Endothelial cell of umbilical vein (primary cell): ENCODE data around the gene GRIA3. TPM values are rescaled to one million over a fixed set of nuclear protein-coding genes. Genes with fewer than 3 reads are reported as not detected.

Source experiments
- BruUV-seq: library from RNA; stranded (reverse); fragments of 400-500 nt; replicated peaks from 2 replicates; lab custom pipeline; 2021; lab: Mats Ljungman, UMichigan
- CTCF ChIA-PET: fragments of 300-600, 350-600 bp; sonication (Branson Sonifier 250); formaldehyde crosslinking; loops from one replicate; lab custom pipeline; 2021; ENCODE audit warnings: antibody characterized with exemption, inconsistent platforms; lab: Charles Lee
- POLR2A ChIA-PET: fragments of 300-600, 350-600 bp; sonication (Branson Sonifier 250); formaldehyde crosslinking; loops from one replicate; lab custom pipeline; 2021; ENCODE audit warnings: antibody characterized with exemption, inconsistent platforms; lab: Charles Lee
- DNase-seq: peaks from one replicate; pipeline ENCODE4 v3.0.0-alpha.2; 2011; ENCODE audit warnings: low read depth, low spot score
- FAIRE-seq: peaks from 2 replicates; lab custom pipeline; 2011; peaks lifted over from hg19 to GRCh38; lab: Jason Lieb, UNC
- H2AFZ ChIP-seq: 2 replicates; pipeline ENCODE4 v1.6.0; 2012; ENCODE audit warnings: low read depth, low read length, control low read depth, inconsistent platforms
- H3K27ac ChIP-seq: 2 replicates; pipeline ENCODE4 v1.5.1; 2011; ENCODE audit warnings: low read depth, mild to moderate bottlenecking, control low read depth, low read length, moderate library complexity; ENCODE audit not compliant: insufficient read depth
- H3K27me3 ChIP-seq, 2 experiments: 2 replicates each; pipeline versions ENCODE4 v1.6.0 to v1.6.1; 2011; ENCODE audit warnings: low read length in 2 of 2, mixed read lengths in 1 of 2; ENCODE audit not compliant: control insufficient read depth in 2 of 2, insufficient read depth in 2 of 2
- H3K36me3 ChIP-seq, 2 experiments: 2 replicates in 1 of 2; 3 replicates in 1 of 2; pipeline ENCODE4 v1.5.1; 2011; ENCODE audit warnings: low read length in 2 of 2, mild to moderate bottlenecking in 1 of 2, moderate library complexity in 1 of 2; ENCODE audit not compliant: control insufficient read depth in 2 of 2, insufficient read depth in 2 of 2; ENCODE audit errors: extremely low read depth in 1 of 2
- H3K4me1 ChIP-seq: 3 replicates; pipeline ENCODE4 v1.5.1; 2011; ENCODE audit warnings: mild to moderate bottlenecking, low read length; ENCODE audit not compliant: control insufficient read depth, insufficient read depth; ENCODE audit errors: extremely low read depth
- H3K4me2 ChIP-seq: 2 replicates; pipeline ENCODE4 v1.6.1; 2011; ENCODE audit warnings: low read length, control low read depth, mixed read lengths; ENCODE audit not compliant: insufficient read depth
- H3K4me3 ChIP-seq, 3 experiments: fragments of 200-600 bp in 1 of 3; sonication (generic), shearing (Covaris generic) in 1 of 3; replicated peaks in 1 of 3; 2 replicates each; pipeline ENCODE4 v1.5.1; 2011 to 2016; ENCODE audit warnings: control low read depth in 3 of 3, low read length in 3 of 3, mild to moderate bottlenecking in 2 of 3, inconsistent platforms in 1 of 3, low read depth in 1 of 3, moderate library complexity in 1 of 3; ENCODE audit not compliant: insufficient read depth in 1 of 3
- H3K79me2 ChIP-seq: 2 replicates; pipeline ENCODE4 v1.6.0; 2012; ENCODE audit warnings: low read length, inconsistent platforms; ENCODE audit not compliant: control insufficient read depth, insufficient read depth
- H3K9ac ChIP-seq: replicated peaks from 2 replicates; pipeline ENCODE3; 2011; ENCODE audit warnings: low read length, control low read depth; ENCODE audit not compliant: insufficient read depth; ENCODE audit errors: extremely low read depth
- H3K9me1 ChIP-seq: replicated peaks from 3 replicates; pipeline ENCODE4 v1.6.0; 2011; ENCODE audit warnings: mild to moderate bottlenecking, low read length; ENCODE audit not compliant: control insufficient read depth, insufficient read depth; ENCODE audit errors: extremely low read depth
- H3K9me3 ChIP-seq: replicated peaks from 2 replicates; pipeline ENCODE4 v1.5.1; 2012; ENCODE audit warnings: low read length, inconsistent platforms; ENCODE audit not compliant: control insufficient read depth, insufficient read depth
- H4K20me1 ChIP-seq: replicated peaks from 2 replicates; pipeline ENCODE3; 2011; ENCODE audit warnings: mild to moderate bottlenecking, low read length; ENCODE audit not compliant: control insufficient read depth, insufficient read depth; ENCODE audit errors: extremely low read depth
- CTCF ChIP-seq, 2 donors: IDR thresholded peaks; 1 replicate in 1 of 2; 2 replicates in 1 of 2; pipeline ENCODE4 v1.5.1; 2011; ENCODE audit warnings: low read length in 2 of 2, mild to moderate bottlenecking in 2 of 2, moderate library complexity in 2 of 2, control low read depth in 1 of 2, inconsistent platforms in 1 of 2, low read depth in 1 of 2; ENCODE audit not compliant: insufficient read depth in 1 of 2; ENCODE audit errors: extremely low read depth in 1 of 2
- EZH2 ChIP-seq: IDR thresholded peaks from 2 replicates; pipeline ENCODE4 v1.6.1; 2012; ENCODE audit warnings: borderline replicate concordance, low read depth, mild to moderate bottlenecking, moderate library complexity, low read length, inconsistent platforms; ENCODE audit not compliant: severe bottlenecking
- FOS ChIP-seq: IDR thresholded peaks from 2 replicates; pipeline ENCODE4 v1.6.1; 2011; ENCODE audit warnings: mild to moderate bottlenecking, low read length, moderate library complexity, borderline replicate concordance; ENCODE audit not compliant: insufficient read depth
- GATA2 ChIP-seq: IDR thresholded peaks from 2 replicates; pipeline ENCODE4 v1.7.0; 2011; ENCODE audit warnings: low read depth, mild to moderate bottlenecking, moderate library complexity, mixed read lengths, low read length; ENCODE audit not compliant: insufficient read length, insufficient read depth
- JUN ChIP-seq: IDR thresholded peaks from 2 replicates; pipeline ENCODE4 v1.6.1; 2011; ENCODE audit warnings: borderline replicate concordance, low read depth; ENCODE audit not compliant: insufficient read length, insufficient read depth
- MAX ChIP-seq: IDR thresholded peaks from 2 replicates; pipeline ENCODE4 v1.6.1; 2011; ENCODE audit not compliant: insufficient read depth, insufficient read length
- MYC ChIP-seq: IDR thresholded peaks from one replicate; pipeline ENCODE4 v1.6.1; 2011; ENCODE audit warnings: mild to moderate bottlenecking, low read depth, low read length
- POLR2A ChIP-seq: IDR thresholded peaks from 2 replicates; pipeline ENCODE4 v1.6.1; 2012; ENCODE audit warnings: low read depth, mild to moderate bottlenecking, control low read depth, low read length
- POLR2AphosphoS5 ChIP-seq: IDR thresholded peaks from 2 replicates; pipeline ENCODE4 v1.6.1; 2012; ENCODE audit warnings: low read depth, mild to moderate bottlenecking, control low read depth, low read length, moderate library complexity; ENCODE audit not compliant: insufficient read depth
- dilution Hi-C: fragments of 300-500 bp; cut with MboI; formaldehyde crosslinking; loops from one replicate; pipeline ENCODE4 v1.15.0; 2019; ENCODE audit warnings: low sequenced_read_pairs; ENCODE audit not compliant: extremely low pct_ligation_motif_present
- intact Hi-C: fragments of 100-400 bp; cut with micrococcal nuclease; formaldehyde crosslinking; loops from one replicate; pipeline ENCODE4 v1.10.0; 2022
- polyA plus RNA-seq, 4 experiments: library from polyadenylated mRNA; depleted of rRNA in 3 of 4; stranded (reverse) in 3 of 4; unstranded in 1 of 4; fragments of >200 nt; gene quantifications; 2 replicates each; pipeline versions ENCODE4 v1.2.1 to v1.2.3, GENCODE V29; 2011 to 2012; ENCODE audit warnings: missing spikeins in 1 of 4
- total RNA-seq: library from RNA; stranded (reverse); gene quantifications from 2 replicates; pipeline ENCODE4 v1.2.3, GENCODE V29; 2021

GRIA3 gene
- total and polyA plus RNA-seq, 2 donors (not counting 3 experiments of a cell fraction or from before 2014, with no cell fraction given) = not detected

- Histone ChIP-seq H2AFZ (no peak overlapping the region), H3K4me1 (no peaks in the 10 kb centered on the region), H3K9me1 (no peaks in the 10 kb centered on the region), H3K9me3 (no peaks in the 10 kb centered on the region), H3K27me3 (no peaks in the 10 kb centered on the region), H3K36me3 (no peaks in the 10 kb centered on the region), H3K9ac (no peak overlapping the region), H3K4me3 (no peak overlapping the region), H3K79me2 (no peaks in the 10 kb centered on the region), H3K27ac (no peak overlapping the region), H4K20me1 (no peaks in the 10 kb centered on the region), H3K4me2 (no peak overlapping the region)
- dilution Hi-C loops (no loop called here), intact Hi-C loops (no loop called here)
- no peak for FAIRE-seq
- TF ChIP-seq JUN = no peak
- TF ChIP-seq POLR2AphosphoS5 = no peak
- TF ChIP-seq CTCF (IDR thresholded peaks at IDR 0.05; ENCODE audit: extremely low read depth in 1 of 2, insufficient read depth in 1 of 2, low read depth in 1 of 2, low read length in 2 of 2) = no peak
- TF ChIP-seq MYC = no peak
- TF ChIP-seq GATA2 = no peak
- no peak for TF ChIP-seq MAX
- TF ChIP-seq FOS = no peak
- no peak for TF ChIP-seq POLR2A
- no peak for TF ChIP-seq EZH2
- no TSS peak for BruUV-seq
- DNase-seq = no peak
- ChIA-PET CTCF (no interaction called here), POLR2A (no interaction called here)
Observed at GRCh38 chrX:123424546-123424945, 240.5 kb downstream of the GRIA3 start.
